Ectodermal cell (in vitro differentiated cells): Measurements from ENCODE around the gene TBC1D4.

ENCODE experiments used
- H3K27ac ChIP-seq: 2 replicates; pipeline ENCODE4 v1.7.0; 2013; ENCODE audit warnings: mild to moderate bottlenecking, low read depth, low read length; ENCODE audit not compliant: insufficient read depth, poor library complexity, severe bottlenecking
- H3K27me3 ChIP-seq: 2 replicates; pipeline ENCODE4 v1.7.0; 2013; ENCODE audit warnings: mild to moderate bottlenecking, low read length; ENCODE audit not compliant: insufficient read depth, control insufficient read depth, poor library complexity, severe bottlenecking
- H3K36me3 ChIP-seq: one replicate; pipeline ENCODE4 v1.7.0; 2013; ENCODE audit warnings: low read length; ENCODE audit not compliant: control insufficient read depth, insufficient read depth
- H3K4me1 ChIP-seq: one replicate; pipeline ENCODE4 v1.7.0; 2013; ENCODE audit warnings: low read length; ENCODE audit not compliant: control insufficient read depth, insufficient read depth
- H3K4me3 ChIP-seq: 2 replicates; pipeline ENCODE4 v1.7.0; 2013; ENCODE audit warnings: low read depth, low read length, control low read depth; ENCODE audit not compliant: insufficient read depth
- H3K9me3 ChIP-seq: 2 replicates; pipeline ENCODE4 v1.7.0; 2013; ENCODE audit warnings: mild to moderate bottlenecking, low read length, moderate library complexity; ENCODE audit not compliant: control insufficient read depth
- WGBS, 2 experiments: methylation state at CpG; one replicate each; pipeline ENCODE4 v1.1.7; 2013; ENCODE audit warnings: missing lambda C conversion rate in 2 of 2; 5-methylcytosine and 5-hydroxymethylcytosine counted together

Gene TBC1D4

GRCh38 chr13:75375329-75375728 lies 106.6 kb downstream of the TBC1D4 start:
- peaks cover 6% of the 10 kb centered on the region for H3K4me1 ChIP-seq
- no peaks in the 10 kb centered on the region for H3K9me3 ChIP-seq
- WGBS, 2 experiments: 94 to 100% methylated on average over 1 to 2 of the region's 2 CpGs
- H3K27ac ChIP-seq: no peak overlapping the region
- no peaks in the 10 kb centered on the region for H3K36me3 ChIP-seq
- H3K4me3 ChIP-seq: no peak overlapping the region
- H3K27me3 ChIP-seq: no peaks in the 10 kb centered on the region

GRCh38 chr13:75373988-75374387 lies 108.0 kb downstream of the TBC1D4 start:
- Histone ChIP-seq H3K4me3 (no peak overlapping the region), H3K27me3 (no peaks in the 10 kb centered on the region)
- 81% methylated on average over 5 of the region's 5 CpGs for WGBS, 2 experiments

GRCh38 chr13:75372923-75373841 lies 108.8 kb downstream of the TBC1D4 start:
- Histone ChIP-seq H3K36me3 (no peaks in the 10 kb centered on the region), H3K27me3 (no peaks in the 10 kb centered on the region), H3K9me3 (no peaks in the 10 kb centered on the region), H3K4me3 (no peak overlapping the region), H3K4me1 (peaks cover 6% of the 10 kb centered on the region), H3K27ac (no peak overlapping the region)
- WGBS, 2 experiments: 86 to 90% methylated on average over 12 of the region's 13 CpGs

More at GRCh38 chr13:75373988-75374387, 108.0 kb downstream of the TBC1D4 start:
- Histone ChIP-seq H3K27ac (no peak overlapping the region), H3K4me1 (peaks cover 6% of the 10 kb centered on the region), H3K9me3 (no peaks in the 10 kb centered on the region), H3K36me3 (no peaks in the 10 kb centered on the region)

GRCh38 chr13:75372517-75372916 lies 109.5 kb downstream of the TBC1D4 start:
- Histone ChIP-seq H3K27me3 (no peaks in the 10 kb centered on the region), H3K27ac (no peak overlapping the region), H3K9me3 (no peaks in the 10 kb centered on the region), H3K4me1 (peaks cover 6% of the 10 kb centered on the region), H3K4me3 (no peak overlapping the region), H3K36me3 (no peaks in the 10 kb centered on the region)
- WGBS, 2 experiments: 66 to 74% methylated on average over 1 of the region's 1 CpG

- Histone ChIP-seq H3K4me3 (no peak overlapping the region), H3K9me3 (no peaks in the 10 kb centered on the region), H3K36me3 (no peaks in the 10 kb centered on the region), H3K4me1 (peaks cover 6% of the 10 kb centered on the region), H3K27me3 (no peaks in the 10 kb centered on the region), H3K27ac (no peak overlapping the region)
Observed at GRCh38 chr13:75371203-75371602, 110.8 kb downstream of the TBC1D4 start.

- peaks cover 6% of the 10 kb centered on the region for H3K4me1 ChIP-seq
- no peaks in the 10 kb centered on the region for H3K36me3 ChIP-seq
- WGBS, 2 experiments: 84 to 88% methylated on average over 1 of the region's 1 CpG
- H3K4me3 ChIP-seq: no peak overlapping the region
- no peaks in the 10 kb centered on the region for H3K27me3 ChIP-seq
- H3K27ac ChIP-seq: no peak overlapping the region
- no peaks in the 10 kb centered on the region for H3K9me3 ChIP-seq
Observed at GRCh38 chr13:75370774-75371173, 111.2 kb downstream of the TBC1D4 start.

- Histone ChIP-seq H3K4me1 (peaks cover 6% of the 10 kb centered on the region), H3K36me3 (no peaks in the 10 kb centered on the region), H3K4me3 (no peak overlapping the region), H3K27me3 (no peaks in the 10 kb centered on the region), H3K9me3 (no peaks in the 10 kb centered on the region), H3K27ac (no peak overlapping the region)
- 94 to 98% methylated on average over 3 of the region's 3 CpGs for WGBS, 2 experiments
Observed at GRCh38 chr13:75369981-75370380, 112.0 kb downstream of the TBC1D4 start.

GRCh38 chr13:75368167-75368566 lies 113.8 kb downstream of the TBC1D4 start:
- no peaks in the 10 kb centered on the region for H3K9me3 ChIP-seq
- H3K27me3 ChIP-seq: no peaks in the 10 kb centered on the region
- no peak overlapping the region for H3K27ac ChIP-seq
- no peak overlapping the region for H3K4me3 ChIP-seq
- 63 to 64% methylated on average over 3 of the region's 3 CpGs for WGBS, 2 experiments
- no peaks in the 10 kb centered on the region for H3K36me3 ChIP-seq
- peaks cover under 1% of the 10 kb centered on the region for H3K4me1 ChIP-seq

GRCh38 chr13:75366380-75367280 lies 115.3 kb downstream of the TBC1D4 start:
- WGBS, 2 experiments: 92 to 95% methylated on average over 3 of the region's 3 CpGs
- no peaks in the 10 kb centered on the region for H3K4me1 ChIP-seq

GRCh38 chr13:75365724-75366173 lies 116.2 kb downstream of the TBC1D4 start:
- no peak overlapping the region for H3K27ac ChIP-seq
- H3K36me3 ChIP-seq: no peaks in the 10 kb centered on the region
- no peaks in the 10 kb centered on the region for H3K4me1 ChIP-seq
- H3K4me3 ChIP-seq: no peak overlapping the region
- H3K9me3 ChIP-seq: no peaks in the 10 kb centered on the region
- 94 to 96% methylated on average over 4 of the region's 5 CpGs for WGBS, 2 experiments
- no peaks in the 10 kb centered on the region for H3K27me3 ChIP-seq

More at GRCh38 chr13:75366380-75367280, 115.3 kb downstream of the TBC1D4 start:
- Histone ChIP-seq H3K9me3 (no peaks in the 10 kb centered on the region), H3K27ac (no peak overlapping the region), H3K27me3 (no peaks in the 10 kb centered on the region), H3K4me3 (no peak overlapping the region), H3K36me3 (no peaks in the 10 kb centered on the region)
